ENCODE measurements around the gene RPL35.

Gene RPL35

DNA sequence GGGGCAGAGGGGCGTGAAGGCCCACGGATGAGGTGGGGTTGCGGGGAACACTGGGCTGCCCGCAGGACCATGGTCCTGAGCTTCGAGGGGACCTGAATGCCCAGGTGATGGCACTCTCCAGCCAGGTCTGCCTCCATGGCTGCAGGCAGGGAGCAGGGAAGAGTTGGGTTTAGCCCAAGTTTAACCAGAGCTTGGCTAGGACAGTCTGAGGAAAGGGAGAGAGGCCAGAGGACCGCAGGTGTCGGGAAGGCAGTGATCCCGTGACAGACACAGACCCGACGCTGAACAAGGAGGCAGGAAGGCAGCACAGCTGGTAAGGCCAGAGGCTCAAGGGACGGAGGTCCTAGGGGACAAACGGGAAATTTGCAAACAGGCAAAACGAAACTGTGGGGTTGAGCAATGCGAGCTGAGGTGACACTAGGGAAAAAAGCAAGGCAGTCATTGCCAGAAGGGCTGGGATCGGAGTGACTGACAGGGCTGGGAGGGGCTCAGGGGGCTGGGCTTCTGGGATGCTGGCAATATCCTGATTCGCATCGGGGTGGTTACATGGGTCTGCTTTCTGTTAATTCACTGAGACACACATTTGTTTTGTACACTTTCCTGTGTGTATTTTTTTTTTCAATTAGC, 25.2 kb upstream of the RPL35 start:
- Histone ChIP-seq H3K9me3 (no peaks in the 10 kb centered on the region), H3K27me3 (no peaks in the 10 kb centered on the region), H3K27ac (no peak overlapping the region), H3K4me3 (no peak overlapping the region), H3K4me1 (no peaks in the 10 kb centered on the region), H3K36me3 (peaks cover 47 to 97% (median 87%) of the 10 kb centered on the region in 3 donors)
- no peak for DNase-seq
- intact Hi-C loops (cut with DNase I; ENCODE audit: low total_unique reads): no loop called here
- TF ChIP-seq, protein P1, sequence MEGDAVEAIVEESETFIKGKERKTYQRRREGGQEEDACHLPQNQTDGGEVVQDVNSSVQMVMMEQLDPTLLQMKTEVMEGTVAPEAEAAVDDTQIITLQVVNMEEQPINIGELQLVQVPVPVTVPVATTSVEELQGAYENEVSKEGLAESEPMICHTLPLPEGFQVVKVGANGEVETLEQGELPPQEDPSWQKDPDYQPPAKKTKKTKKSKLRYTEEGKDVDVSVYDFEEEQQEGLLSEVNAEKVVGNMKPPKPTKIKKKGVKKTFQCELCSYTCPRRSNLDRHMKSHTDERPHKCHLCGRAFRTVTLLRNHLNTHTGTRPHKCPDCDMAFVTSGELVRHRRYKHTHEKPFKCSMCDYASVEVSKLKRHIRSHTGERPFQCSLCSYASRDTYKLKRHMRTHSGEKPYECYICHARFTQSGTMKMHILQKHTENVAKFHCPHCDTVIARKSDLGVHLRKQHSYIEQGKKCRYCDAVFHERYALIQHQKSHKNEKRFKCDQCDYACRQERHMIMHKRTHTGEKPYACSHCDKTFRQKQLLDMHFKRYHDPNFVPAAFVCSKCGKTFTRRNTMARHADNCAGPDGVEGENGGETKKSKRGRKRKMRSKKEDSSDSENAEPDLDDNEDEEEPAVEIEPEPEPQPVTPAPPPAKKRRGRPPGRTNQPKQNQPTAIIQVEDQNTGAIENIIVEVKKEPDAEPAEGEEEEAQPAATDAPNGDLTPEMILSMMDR (IDR thresholded peaks at IDR 0.05): no peak

DNA sequence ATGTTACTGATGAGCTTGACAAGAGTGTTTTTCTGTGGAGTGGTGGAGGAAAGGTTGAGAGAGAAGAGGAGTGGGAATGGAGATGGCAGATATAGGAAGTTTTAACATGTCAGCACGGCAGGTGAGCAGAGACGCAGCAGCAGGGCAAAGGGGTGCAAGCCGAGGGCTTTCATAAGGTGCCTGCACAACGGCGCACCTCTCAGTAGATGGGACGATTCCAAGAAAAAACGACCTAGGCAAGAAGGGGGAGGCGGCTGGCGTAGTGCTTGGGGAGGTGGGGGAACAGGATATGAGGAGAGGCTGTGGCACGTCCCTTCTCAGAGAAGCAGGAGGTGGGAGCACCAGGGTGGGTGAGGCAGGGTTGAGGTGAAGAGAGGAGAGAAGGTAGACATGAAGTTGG, 24.7 kb upstream of the RPL35 start:
- H3K4me3 ChIP-seq: no peak overlapping the region
- no peak overlapping the region for H3K27ac ChIP-seq
- TF ChIP-seq, protein P1 (IDR thresholded peaks at IDR 0.05): no peak
- no peaks in the 10 kb centered on the region for H3K4me1 ChIP-seq
- H3K27me3 ChIP-seq: no peaks in the 10 kb centered on the region
- intact Hi-C loops (cut with DNase I; ENCODE audit: low total_unique reads): no loop called here
- no peaks in the 10 kb centered on the region for H3K9me3 ChIP-seq
- peaks cover 48 to 99% (median 87%) of the 10 kb centered on the region in 3 donors for H3K36me3 ChIP-seq
- no peak for DNase-seq

DNA sequence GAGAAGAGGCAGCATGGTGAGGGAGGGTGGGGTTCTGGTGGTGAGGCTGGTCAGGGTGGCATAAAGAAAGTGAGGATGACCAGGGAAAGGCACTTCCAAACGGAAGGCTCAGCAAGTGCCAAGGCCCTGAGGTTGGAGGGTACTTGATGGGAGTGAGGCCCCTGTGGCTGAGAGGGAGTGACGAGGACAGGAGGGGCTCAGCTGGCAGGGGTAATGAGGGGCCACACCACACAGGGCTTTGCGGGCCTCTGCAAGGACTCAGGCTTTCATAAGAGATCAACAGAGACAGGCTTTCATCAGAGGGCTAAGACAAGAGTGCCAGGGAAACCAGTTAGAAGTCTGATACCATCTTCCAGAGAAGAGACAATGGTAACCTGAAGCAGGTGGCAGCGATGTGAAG, 23.8 kb upstream of the RPL35 start:
- no peaks in the 10 kb centered on the region for H3K4me1 ChIP-seq
- no peaks in the 10 kb centered on the region for H3K27me3 ChIP-seq
- intact Hi-C loops (cut with DNase I; ENCODE audit: low total_unique reads): no loop called here
- no peaks in the 10 kb centered on the region for H3K9me3 ChIP-seq
- no peak overlapping the region for H3K27ac ChIP-seq
- no peak for DNase-seq
- TF ChIP-seq, protein P1 (IDR thresholded peaks at IDR 0.05): no peak
- no peak overlapping the region for H3K4me3 ChIP-seq
- H3K36me3 ChIP-seq: peaks cover 50 to 99% (median 87%) of the 10 kb centered on the region in 3 donors

DNA sequence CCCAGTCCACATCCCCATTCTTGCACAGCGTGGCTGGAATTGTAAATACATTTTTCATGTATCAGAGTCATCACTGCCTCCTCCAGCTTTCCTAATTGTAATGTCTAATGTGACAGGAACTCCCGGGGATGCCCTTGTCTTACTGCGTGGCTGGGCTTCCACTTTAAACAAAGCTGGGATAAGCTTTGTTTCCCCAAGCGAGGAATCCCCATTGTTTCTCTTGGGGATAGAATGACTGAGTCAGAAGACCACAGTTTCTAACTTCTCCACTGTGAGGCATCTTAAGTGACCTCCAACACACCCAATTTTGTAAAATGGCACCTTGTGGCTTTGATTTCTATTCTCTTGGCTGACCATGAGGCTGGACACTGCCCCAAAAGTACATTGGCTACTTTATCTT, 22.6 kb upstream of the RPL35 start:
- Histone ChIP-seq H3K9me3 (no peaks in the 10 kb centered on the region), H3K36me3 (peaks cover 57 to 99% (median 87%) of the 10 kb centered on the region in 3 donors), H3K4me1 (no peaks in the 10 kb centered on the region), H3K27me3 (no peaks in the 10 kb centered on the region), H3K27ac (no peak overlapping the region), H3K4me3 (no peak overlapping the region)
- intact Hi-C loops (cut with DNase I; ENCODE audit: low total_unique reads): no loop called here
- TF ChIP-seq, protein P1 (IDR thresholded peaks at IDR 0.05): no peak
- no peak for DNase-seq

DNA sequence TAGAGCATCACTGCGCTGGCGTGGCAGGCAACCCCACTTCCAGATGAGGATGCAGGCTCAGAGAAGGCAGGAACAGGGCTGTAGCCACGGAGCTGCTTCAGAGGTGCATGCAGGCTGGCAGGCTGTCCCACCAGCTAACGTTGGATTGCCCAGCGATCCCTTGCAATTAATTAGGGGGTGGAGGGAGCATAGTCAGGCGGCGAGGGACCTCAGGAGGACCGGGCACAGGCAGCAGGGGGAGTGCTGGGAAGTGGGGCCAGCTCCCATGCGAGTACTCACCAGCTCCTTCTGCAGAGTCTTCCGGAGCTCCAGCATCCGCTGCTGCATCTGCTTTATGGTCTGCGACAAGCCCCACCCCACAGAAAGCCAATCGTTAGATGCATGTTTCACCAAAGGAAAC, 20.5 kb upstream of the RPL35 start:
- H3K4me3 ChIP-seq: no peak overlapping the region
- no peaks in the 10 kb centered on the region for H3K4me1 ChIP-seq
- DNase-seq: no peak
- H3K9me3 ChIP-seq: no peaks in the 10 kb centered on the region
- H3K27me3 ChIP-seq: no peaks in the 10 kb centered on the region
- H3K27ac ChIP-seq: no peak overlapping the region
- H3K36me3 ChIP-seq: peaks cover 55 to 99% (median 77%) of the 10 kb centered on the region in 3 donors
- intact Hi-C loops (cut with DNase I; ENCODE audit: low total_unique reads): no loop called here
- TF ChIP-seq, protein P1 (IDR thresholded peaks at IDR 0.05): no peak

Data from tibial artery (tissue), 4 donors.